SK-N-MC (cell line): ENCODE results near the gene IRF8.

Experiments used
- EZH2 ChIP-seq: fragments of 200-600 bp; sonication (generic); IDR thresholded peaks from one replicate; pipeline ENCODE4 v1.6.1; 2017; ENCODE audit warnings: antibody characterized with exemption
- FOXP2 ChIP-seq: optimal IDR thresholded peaks from 2 replicates; pipeline ENCODE3; 2011; ENCODE audit warnings: mild to moderate bottlenecking, moderate library complexity; ENCODE audit not compliant: insufficient read depth; ENCODE audit errors: extremely low read length, control extremely low read depth
- POLR2AphosphoS5 ChIP-seq: IDR thresholded peaks from 2 replicates; pipeline ENCODE4 v1.6.1; 2012; ENCODE audit warnings: mild to moderate bottlenecking, low read depth, low read length, borderline replicate concordance

- TF ChIP-seq POLR2AphosphoS5 (no peak), FOXP2 (no peak), EZH2 (no peak)
These were observed 29.0 kb downstream of the IRF8 start for GRCh38 chr16:85927959-85928358.
